NCI-H82 treated with DMSO at 0.1 percent for 48 hours (cell line): ENCODE measurements around the gene NR6A1.
A peak's percentile ranks its signal among the peaks of the same experiment; 100 is the strongest.

Experiments
- DNase-seq: peaks from one replicate; lab custom pipeline; 2025; ENCODE audit not compliant: unreplicated experiment; lab: John Stamatoyannopoulos, UW

Gene NR6A1

DNA sequence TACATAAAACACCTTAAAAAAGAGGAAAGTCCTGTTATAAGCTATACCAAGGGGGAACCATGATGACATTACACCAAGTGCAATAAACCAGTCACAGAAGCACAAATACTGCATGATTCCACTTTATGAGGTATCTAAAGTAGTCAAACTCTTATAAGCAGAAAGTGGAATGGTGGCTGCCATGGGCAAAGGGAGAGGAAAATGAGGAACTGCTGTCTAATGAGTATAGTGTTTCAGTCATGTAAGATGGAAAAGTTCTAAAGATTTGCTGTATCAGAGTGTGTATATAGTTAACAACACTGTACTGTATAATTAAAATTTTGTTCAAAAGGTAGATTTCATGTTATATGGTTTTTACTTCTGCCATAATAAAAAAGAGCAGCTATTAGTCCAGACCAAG is 229.3 kb downstream of the NR6A1 start:
- no peak for DNase-seq

DNA sequence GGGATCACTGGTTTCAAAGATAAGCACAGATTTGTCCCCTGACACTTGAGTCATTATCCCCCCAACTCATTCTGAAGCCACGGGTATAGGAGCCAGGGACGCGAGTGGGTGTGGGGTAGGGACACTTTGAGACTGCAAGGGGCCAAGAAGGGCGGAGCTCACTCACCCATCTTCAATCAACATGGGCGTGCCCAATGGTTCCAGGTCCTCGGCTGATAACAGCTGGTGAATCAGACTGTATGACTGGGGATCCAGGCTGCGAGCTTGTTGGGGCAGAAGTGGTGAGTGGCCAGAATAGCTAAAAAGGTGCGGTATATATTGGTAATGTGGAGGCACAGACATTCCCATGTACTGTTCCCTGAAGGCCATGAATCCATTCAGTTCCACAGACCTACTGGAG is 233.2 kb downstream of the NR6A1 start:
- DNase-seq = no peak

DNA sequence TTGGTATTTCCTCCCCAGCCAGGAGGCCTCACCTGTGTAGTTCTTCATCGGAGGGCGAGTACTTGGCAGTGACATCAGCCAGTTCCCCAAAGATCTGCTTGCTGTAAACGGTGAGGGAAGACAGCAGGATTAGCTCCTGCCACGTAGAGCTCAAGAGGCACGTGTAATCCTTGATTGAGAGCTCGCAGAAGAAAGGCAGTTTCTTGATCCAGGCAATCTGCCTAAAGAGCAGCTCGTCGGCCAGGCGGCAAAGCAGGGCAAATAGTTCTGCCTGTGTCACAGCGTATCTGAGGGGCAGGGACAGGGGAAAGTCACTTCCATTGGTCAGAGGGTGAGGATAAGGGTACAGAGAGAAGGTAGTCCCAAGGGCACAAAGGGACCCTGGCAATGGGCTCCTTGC is 235.3 kb downstream of the NR6A1 start:
- peak; percentile 54 for DNase-seq

DNA sequence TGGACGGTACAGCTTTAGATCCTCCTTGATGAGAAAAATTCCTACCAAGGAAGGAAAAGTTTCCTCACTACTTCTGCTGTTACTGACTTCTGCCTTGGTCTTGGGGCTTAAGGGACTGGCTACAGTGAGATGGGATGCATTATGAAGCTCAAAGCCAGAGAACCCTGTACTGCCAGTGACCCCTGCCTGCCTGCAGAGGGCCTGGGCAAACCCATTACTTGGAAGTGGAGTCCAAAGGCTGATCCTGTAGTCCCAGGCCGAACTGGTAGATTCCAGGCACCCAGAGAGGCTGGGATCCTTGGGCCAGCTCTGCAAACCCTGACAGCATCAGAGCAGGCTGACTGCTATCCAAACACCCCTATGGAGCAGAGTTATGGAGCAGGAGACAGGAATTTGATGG is 238.2 kb downstream of the NR6A1 start:
- no peak for DNase-seq

DNA sequence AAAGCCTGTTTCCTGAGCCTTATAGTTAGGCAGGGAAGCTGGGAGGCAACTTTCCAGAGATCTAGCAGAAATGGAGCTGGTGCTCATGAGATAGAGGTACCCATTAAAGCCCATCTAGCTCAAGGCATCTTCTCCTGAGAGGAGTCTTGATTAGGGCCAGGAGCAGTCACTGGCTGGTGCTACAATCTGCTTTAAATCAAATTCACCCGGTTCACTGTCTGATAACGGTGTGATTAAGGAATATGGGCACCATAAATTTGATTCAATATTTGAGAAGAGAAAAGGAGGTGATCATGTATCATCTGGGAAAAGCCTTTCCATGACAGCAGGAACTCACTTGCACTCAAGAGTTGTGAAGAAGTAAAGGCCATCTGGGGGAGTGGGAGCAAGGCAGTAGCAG is 240.0 kb downstream of the NR6A1 start:
- no peak for DNase-seq

DNA sequence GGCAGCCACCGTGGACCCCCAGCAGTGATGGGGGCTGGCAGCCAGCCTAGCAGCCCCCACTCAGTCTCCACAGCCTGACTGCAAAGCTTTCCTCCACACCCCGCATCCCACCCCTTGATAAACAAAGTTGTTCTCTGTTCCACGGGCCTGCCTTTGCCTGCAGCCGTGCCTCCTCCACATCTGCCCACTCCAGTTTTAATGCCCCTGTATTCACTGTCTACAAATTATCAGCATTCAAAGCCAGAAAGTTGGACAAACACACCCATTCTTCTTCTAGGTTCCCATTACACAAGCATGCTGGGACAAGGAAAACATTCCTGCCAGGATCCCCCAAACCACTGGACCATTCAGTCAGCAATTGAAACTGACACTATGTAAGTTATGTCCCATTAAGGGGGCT is 240.9 kb downstream of the NR6A1 start:
- no peak for DNase-seq

DNA sequence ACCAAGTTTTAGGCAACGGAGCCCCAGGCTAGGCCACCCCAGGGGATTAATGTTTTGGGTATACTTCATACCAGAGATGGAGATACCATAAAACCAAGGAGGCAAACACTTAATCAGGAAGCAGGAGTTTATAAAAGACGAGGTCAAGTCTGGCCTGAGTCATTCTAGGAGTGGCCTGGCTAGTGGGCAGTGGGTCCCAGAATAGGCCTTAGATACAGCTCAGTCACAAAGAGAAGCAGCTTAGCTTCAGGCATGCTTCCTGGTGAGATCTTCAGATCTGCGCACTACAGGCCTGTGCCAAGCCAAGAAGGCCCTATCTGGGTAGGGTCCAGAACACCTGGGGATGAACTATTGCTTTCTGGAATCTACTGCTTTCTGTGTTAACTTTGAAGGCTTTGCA is 243.3 kb downstream of the NR6A1 start:
- DNase-seq = no peak

DNA sequence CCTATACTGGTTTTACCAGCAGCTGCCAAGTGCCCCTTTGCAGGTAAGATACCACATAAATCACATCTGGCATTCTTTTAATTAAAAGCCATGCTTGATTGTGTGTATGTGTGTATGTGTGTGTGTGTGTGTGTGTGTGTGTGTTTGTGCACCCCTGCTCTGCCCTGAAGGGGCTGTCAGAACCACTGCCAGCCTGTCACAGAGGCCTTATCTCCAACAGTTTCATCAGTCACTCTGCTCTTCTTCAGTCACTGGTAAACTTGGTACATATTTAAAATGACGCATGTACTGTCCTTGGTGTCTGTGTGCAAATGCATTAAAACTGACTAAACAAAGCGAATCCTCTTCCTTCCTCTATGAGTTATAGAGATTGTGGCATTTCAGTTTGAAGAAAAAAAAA is 244.9 kb downstream of the NR6A1 start:
- no peak for DNase-seq

DNA sequence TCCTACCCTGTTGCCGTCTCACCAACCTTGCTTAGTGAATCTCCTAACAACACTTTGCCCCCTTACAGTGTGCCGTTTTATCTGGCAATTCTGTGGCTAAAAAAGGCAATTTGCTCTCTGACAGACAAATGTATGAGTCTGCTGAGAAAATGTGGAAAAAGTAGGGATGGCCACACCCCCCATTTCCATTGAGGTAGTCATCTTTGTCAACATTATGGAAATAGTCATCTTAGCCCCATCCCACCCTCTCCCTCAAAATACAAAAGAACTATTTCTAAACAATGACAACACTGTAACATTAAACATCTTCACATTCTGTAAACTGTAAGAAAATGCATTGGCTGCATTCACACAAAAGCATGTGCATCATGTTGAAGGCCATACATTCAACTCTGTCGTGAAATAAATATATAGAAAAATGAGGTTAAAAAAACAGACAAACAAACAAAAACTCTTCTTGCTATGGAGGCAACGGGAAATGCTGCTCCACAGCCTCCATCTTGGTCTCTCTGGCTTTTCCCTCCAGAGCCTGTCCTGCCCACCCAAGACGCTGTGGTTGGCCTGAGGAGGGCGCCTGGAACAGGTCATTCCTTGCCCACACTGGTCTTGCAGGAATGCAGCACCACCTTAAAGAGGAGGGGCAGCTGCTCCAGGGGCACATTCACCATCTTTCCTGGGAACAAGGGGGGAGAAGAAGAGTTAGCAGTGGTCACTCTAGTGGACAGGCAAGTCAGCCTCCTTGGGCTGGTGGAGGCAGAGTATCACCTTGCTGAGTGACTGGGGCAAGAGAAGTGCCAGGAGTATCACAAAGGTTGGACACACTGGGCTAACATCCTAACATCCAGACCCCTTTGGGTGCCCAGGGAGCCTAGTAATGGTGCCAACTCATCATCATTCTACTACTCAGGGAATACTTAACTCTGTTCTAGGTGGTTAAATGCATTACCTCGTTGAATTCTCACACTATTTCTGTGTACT is 248.7 kb downstream of the NR6A1 start:
- DNase-seq = no peak

DNA sequence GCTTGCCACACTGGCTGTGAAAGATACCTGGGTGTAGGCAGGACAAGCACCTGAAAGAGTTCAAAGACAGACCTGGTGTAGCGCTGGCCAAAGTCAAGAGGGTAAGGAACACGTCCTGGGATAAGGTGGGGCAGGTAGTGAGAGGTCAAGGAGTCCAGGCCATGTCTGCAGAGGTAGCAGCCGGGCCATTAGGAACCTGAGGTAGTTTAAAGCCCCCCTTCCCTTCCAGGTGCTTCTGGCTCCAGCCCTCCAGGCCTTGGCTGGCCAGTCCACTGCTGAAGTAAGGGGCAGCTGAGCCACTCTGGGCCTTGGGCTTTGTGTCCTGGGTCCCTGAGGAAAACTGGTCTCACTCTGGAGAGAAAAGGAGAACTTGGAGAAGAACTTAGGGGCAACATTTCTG is 250.0 kb downstream of the NR6A1 start:
- DNase-seq = no peak

DNA sequence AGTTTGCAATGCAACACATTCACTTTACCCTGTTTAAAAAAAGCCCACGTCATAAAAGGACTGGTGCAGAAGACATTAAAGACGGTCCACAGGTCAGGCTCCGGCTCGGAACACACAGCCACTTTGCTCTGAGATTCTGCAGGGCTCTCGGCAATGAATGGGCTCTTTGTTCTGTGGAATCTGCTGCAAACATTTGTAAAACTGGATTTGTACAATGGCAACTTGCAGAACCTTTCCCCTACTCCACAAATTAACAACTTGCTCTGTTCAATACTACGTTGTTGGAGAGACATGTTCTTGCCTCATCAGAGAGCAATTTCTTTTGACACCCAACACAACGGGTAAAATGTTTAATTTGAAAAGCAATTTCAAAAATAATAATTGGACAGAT is 250.9 kb downstream of the NR6A1 start:
- no peak for DNase-seq

DNA sequence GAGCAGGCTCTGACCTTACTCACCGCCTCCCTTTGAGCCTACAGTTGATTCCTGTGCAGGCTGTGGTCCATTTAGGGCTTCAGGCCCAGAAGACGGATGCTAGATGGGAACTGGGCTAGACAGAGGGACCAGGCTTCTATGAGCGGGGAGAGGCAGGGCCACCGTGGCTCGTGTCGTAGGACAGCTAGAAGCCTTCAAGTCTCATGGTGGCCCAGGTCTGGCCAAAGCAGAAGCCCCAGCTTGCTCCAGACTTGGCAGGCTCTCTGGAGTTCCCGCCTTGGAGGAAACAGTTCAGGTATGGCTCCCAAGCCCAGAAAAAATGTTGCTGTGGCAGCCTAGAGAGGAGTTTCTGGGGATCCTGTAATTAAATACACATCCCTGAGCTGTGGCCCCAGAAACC is 253.0 kb downstream of the NR6A1 start:
- DNase-seq = no peak

DNA sequence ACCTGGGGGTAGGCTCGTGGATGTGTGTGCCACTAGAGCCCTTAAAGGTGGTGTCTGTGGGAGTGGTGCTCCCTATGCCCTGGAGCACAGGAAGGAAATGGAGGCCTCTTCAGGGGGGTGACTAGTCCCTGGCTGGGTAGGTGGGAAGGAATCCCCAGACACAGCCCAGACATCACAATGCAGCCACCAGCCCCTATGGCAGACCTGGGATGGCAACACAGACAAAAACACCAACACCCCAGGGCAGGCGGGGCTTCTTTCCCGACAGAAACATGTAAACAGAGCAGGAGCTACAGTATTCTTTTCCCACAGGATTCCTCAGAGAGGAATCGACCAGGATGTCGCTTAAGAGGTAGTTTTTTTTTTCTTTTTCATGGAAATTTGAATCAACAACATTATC is 253.5 kb downstream of the NR6A1 start:
- no peak for DNase-seq

DNA sequence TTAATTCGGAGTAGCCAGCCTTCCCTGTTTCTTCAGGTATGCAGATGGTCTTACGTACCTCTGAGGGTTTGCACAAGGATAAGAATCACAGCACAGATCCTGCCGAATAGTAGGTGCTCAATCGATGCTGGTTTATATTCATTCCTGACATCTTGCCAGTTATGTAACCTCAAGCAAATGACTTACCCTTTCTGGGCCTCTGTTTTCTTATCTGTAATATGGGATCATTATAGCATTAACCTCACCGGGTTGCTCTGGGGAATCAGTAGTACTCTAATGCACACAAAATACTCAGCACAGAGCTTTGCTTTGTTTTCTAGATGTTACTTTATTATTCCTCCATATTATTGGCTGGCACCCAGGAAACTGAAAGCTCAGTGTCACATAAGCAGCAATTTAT is 256.2 kb downstream of the NR6A1 start:
- no peak for DNase-seq

DNA sequence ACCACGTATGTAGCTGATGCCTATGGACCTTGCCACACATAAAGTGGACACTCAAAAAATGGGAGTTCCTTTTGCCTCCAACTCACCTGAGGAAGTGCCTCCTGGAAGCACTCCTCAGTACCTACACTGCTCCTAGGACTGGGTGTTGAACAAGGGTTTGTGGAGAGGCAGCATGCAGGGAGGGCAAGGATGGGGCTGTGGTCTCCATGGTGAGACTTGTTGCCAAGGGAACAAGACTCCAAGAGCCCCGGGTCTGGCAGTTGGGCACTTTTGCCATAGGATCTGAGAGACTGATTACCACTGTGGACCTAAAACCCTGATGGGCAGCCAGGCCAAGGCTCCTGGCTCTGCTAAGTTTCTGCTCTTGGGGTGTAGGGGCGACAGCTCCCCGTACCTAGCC is 257.0 kb downstream of the NR6A1 start:
- DNase-seq = no peak

DNA sequence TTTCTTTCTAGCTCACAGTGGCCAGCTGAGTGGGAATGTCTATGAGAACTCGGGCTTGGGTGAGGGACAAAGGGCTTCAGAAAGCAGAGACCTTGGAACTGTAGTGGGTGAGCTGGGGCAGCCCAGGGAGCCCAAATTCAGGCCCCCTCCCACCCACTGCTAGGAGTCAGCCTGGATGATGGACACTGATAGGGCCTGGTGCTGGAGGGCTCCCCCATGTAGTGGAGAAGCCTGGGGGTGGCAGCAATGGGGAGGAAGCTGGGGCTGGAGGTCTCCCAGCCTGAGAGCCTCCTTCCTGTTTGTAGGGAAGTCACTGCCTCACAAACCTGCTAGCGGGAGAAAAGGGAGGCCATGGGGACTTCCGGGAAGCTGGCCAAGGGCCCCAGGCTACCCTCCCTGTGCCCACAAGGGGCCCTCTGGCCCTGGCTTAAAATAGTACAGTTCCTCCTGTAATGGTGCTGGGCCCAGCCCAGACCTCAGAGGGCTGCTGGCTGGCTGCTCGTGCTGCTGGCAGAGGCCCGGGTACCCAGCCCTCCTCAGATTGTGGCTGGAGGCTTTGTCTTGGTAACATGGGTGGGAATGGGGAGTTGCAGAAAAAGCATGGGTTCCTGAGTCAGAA is 257.6 kb downstream of the NR6A1 start:
- no peak for DNase-seq

DNA sequence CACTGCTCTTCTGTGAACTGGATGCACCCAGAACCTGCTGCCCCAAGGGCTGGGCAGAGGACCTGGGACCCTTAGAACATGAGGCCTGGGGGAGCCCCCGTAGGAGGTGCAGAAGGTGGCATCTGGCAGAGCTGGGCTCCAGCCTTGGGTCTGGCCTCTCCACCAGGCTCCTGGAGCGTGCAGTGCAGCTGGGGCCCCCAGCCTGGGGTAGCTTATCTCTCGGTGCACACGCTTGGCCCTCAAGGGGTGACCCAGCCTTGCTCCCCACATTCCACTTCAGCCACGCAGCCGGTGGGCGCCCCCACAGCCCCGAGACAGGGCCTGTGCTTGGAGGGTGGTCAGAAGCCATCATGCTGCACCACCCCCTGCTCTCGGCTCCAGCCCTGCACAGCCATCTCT is 258.3 kb downstream of the NR6A1 start:
- no peak for DNase-seq

DNA sequence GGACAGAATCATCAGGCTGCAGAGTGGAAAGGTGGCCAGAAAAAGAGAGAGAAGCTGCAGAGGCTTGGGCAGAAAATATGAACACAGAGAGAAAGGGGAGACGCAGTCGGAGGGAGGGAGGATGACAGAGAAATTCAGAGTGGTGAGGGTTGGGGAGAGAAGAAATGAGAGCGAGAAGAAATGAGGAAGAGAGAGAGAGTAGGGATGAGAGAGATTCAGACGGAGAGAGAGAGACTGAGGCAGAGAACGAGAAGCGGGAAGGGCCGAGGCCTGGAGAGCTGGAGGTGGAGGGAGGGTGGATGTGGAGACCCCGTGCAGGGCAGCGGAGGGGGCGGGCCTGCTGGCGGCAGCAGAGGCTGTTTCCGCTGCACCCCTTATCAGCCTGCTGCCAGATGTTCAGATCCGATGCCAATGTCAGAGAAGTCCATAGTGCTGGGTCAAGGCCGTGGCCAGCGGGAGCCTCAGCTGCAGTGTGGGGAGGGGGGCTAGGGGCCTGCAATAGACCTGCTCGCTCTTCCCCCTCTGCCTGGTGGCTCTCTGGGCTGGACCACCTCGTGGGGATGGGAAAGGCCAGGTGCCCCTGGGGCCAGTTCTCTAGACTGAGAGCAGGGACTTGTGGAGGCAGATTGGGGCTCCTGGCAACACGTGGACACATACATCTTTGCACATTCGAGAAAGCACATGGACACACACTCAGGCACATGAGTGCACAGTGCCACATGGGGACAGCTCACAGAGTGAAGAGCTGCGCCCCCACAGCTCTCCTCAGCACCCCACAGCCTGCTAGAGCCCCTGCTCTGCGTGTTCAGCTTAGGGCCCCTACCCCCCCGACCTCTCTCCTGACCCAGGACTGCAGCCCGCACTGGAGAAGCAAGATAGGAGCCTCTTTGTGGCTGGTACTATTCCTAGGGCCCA is 259.0 kb downstream of the NR6A1 start:
- DNase-seq = no peak

DNA sequence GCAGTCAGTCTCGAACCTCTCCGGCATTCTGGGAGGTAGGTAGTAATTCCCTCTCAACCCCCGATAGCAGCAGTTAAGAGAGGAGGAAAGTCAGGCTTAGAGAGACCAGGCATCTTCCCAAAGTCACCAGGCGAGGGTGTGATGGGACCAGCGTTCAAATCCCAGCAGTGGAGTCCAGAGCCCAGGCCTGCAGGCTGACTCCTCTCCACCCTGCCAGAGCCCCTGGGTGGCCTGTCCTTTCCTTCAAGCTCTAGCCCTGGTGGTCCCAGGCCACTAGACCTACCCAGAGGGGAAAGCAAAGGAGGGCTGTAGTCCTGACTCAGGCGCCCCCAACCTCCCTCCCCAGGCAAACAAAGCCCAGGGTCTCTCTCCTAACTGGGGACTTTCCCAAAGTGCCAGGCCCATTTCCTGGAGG is 259.7 kb downstream of the NR6A1 start:
- no peak for DNase-seq

DNA sequence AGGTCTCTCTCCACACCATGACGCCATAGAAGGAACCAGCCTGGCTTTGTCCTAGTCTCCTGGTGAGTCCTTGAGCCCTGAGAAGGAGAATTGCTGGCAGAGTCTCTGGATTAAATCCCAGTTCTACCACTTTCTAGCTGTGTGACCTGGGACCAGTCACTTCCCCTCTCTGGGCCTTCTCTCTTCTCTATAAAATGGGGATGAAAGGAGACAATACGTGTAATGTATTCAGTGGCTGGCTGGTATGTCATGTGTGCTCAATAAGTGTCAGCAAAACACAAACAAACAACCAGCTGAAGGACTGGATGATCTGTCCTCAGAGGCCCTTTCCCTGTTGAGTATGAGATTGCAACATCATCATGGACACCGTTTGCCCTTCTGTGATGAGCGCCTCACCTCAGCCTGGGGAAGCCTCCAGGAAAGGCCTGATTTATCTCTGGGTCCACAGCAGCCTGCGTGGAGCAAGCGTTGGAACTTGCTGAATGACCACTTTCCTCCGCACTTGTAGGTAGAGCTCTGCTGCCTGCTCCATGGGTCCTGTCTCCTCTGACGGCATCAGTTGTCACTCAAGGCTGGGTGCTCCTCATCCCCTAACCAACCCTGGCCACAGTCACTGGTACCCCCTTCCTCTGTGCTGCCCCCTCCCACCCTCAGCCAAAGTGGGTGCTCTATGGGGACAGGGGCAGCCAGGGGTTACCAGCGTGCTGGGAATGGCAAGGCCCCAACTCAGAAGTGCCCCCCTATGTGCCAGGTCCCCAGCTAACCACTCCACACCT is 260.3 kb downstream of the NR6A1 start:
- no peak for DNase-seq
